GM12873 (cell line): ENCODE measurements around the gene RAD51B.

Experiments used
- TF ChIP-seq, protein P1 (sequence below): IDR thresholded peaks from 2 replicates; pipeline ENCODE4 v1.5.1; 2012; ENCODE audit warnings: low read depth, mild to moderate bottlenecking, moderate library complexity, low read length, control low read depth; ENCODE audit not compliant: insufficient read depth; ENCODE audit errors: missing control alignments

The RAD51B gene

DNA sequence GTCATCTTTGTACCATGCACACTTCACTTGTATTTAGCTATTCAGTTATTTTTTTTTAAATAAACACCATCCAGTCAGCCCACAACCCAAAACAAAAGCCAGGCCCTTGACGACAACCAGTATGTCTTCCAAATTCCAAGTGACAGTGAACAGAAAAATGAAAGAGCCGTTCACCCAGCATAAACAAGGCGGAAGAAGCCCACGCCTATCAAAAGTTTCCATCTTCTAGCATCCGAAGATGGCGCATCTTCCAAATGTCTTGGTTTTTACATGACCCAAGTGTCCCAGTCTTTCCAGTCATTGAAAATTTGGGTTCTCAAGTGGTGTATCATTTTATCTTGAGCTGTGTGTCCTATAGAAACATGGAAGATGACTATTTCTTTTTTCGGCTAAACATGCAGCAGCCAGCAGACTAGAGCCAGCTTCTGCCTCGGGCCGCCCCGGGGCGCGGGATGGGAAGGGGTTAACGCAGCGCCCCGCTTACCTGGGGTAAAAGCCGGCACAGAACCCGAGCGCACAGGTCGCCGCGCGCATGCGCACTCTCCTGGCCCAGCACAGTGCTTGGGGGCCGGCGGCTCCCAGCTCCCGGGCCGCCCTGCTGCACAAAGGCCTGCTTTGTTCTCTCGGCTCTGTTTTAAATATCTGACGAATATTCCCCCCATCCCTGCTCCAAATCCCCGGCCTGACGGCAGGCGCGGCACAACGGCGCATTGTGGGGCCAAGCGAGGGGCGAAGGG is 808.5 kb downstream of the RAD51B start:
- TF ChIP-seq, protein P1, sequence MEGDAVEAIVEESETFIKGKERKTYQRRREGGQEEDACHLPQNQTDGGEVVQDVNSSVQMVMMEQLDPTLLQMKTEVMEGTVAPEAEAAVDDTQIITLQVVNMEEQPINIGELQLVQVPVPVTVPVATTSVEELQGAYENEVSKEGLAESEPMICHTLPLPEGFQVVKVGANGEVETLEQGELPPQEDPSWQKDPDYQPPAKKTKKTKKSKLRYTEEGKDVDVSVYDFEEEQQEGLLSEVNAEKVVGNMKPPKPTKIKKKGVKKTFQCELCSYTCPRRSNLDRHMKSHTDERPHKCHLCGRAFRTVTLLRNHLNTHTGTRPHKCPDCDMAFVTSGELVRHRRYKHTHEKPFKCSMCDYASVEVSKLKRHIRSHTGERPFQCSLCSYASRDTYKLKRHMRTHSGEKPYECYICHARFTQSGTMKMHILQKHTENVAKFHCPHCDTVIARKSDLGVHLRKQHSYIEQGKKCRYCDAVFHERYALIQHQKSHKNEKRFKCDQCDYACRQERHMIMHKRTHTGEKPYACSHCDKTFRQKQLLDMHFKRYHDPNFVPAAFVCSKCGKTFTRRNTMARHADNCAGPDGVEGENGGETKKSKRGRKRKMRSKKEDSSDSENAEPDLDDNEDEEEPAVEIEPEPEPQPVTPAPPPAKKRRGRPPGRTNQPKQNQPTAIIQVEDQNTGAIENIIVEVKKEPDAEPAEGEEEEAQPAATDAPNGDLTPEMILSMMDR, result no peak

DNA sequence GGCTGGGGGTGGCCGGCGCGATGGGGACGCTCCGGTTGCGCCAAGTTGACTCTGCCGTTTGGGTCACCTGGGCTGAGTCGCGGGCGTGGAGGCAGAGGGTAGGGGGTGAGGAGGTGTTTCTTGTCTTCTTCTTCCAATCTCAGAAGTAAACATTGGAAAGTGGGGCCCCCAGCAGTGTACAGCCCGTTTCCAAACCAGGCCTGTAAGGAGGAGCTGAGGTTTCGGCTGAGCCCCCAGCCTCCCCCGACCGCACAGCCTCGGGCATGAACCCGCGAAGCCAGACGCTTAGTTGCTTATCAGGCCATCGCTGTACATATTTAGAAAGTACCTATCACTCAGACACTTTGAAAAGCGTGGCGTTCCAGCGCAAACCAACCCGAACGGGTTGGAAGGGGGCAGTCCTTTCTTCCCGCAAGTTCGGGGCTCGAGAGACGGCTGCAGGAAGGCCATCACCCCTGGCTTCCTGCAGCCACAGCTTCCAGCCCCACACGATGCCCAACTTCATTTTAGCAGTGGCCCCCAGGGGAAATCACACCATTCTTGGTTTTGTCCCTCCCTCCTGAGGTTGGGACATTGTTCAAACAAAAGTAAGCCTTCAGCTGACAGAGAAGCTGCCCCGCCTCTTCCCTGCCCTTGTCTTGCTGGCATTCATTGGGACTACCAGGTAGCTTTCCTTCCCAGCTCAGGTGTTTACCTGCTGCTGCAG is 809.2 kb downstream of the RAD51B start:
- TF ChIP-seq, protein P1, result no peak

DNA sequence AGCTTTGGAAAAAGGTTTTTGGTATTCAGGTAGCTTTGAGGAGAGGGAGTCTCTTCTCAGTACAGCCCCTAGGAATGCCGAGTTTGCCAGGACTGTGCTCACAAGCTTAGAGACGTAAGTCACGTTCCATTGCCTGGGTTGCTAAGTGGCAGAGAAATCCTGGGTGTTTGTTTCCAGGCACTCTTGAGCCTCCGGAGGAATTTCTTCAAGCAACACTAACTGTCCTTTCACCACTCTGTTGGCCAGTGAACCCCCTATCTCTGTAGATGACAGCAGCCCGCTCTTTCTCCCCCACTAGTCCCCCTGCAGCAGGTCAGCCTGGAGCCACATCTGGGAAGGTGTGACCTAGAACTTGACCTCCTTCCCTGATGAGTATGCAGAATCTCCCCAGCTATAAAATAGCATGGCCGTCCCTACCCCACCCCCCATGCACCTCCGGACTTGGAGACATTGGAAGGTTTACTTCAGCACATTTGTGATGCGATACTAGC is 810.5 kb downstream of the RAD51B start:
- TF ChIP-seq, protein P1, result no peak

DNA sequence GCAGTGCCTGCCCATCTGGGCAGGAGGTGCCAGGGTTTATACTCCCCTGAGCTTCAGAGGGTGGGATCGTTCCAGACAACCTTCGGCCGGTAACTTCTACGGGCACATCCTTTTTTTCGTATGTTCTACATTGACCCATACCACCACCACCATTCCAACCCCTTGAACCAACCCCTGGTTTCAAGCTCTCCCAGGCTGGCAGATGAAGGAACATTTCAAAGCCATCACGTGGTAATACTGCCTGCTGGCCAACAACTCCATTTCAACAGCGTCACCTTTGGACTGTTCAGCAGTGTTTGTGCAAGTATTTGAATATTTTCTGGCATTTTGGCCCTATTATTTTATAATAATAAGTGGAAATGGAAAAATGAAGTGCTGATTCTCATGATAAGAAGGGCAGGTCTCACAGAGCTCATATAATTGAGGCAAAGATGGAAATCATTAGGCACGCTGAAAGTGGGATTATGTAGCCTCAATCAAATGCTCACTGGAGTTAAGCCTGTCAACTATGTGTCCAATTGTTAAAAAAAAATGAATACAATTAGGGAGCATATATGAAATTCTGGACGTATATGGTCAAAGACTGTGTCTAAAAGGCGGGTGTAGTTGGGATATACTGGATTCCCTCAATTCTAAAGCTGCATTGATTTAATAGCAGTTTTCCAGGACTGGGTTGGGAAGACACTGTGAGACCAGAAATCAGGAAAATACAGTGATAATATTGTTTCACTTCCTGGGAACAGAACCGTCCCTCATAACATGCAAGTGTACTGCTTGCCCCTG is 811.2 kb downstream of the RAD51B start:
- TF ChIP-seq, protein P1, result no peak

DNA sequence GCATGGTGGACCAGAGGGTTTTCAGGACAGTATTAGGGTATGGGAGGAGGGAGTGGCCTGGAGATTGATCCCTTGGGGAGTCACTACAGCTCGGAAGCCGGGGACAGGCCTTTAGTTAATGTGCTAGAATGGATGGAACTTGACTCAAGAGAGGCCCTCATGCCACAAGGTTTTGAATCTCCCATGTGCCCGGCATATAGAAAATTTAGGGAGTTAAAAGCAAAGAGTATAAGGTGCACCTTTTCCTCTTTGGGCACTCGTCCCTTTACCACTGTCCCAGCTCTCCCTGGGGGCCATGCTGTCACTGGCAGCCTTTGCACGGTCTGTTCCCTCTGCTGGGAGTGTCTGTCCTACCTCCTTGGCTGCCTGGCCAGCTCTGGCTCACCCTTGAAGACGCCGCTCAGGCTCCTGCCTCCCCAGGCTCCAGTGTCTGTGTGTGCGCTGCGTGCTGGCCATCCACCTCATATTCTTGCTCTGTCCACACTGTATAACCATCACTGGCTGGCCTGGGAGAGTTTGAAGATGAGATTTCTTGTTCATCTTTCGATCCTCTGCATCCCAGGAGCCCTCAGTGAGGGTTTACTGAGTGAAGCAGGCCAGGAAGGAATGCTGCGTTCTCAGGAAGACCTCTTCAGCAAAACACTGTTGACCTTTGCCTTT is 811.9 kb downstream of the RAD51B start:
- TF ChIP-seq, protein P1, result no peak

DNA sequence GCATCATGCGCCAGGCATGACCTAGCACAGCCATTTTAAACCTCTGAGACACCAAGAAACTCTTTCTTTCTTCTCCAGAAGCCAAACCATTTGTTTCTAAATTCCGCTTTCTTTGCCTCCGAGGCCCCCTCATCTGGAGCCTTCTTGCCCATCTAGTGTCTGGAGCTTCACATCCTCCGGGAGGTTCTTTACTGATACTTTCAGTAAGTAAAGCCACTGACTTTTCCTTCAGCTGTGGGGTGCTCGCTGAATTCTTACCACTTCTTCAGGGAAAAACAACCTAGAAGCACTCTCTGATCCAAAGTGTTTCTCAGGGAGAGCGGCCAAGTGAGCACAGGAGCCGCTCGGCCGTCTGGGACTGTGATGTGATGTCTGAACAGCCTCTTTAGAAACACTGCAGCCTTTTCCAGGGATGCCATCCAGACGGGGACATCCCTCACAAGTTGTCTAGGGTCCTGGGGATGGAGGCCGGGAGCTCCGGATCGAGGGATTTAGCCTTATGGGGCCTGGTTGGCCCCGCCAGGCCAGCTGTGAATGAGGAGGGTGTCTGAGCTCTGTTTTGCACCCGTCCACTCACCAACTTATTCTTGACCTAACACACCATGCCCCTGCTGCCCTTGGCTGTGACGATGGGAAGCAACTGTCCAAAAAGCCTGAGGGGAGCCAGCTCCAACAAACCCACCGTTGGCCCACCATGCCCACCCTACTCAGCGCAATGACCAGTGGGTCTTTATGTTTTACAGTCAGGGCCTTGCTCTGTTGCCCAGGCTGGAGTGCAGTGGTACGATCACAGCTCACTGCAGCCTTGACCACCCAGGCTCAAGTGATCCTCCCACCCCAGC is 812.7 kb downstream of the RAD51B start:
- TF ChIP-seq, protein P1, result no peak
